Spinal cord (tissue), 10 donors: ENCODE results near the gene GRID2. TPM values are rescaled to one million over a fixed set of nuclear protein-coding genes. Genes with fewer than 3 reads are reported as not detected.

ENCODE experiments used
- DNase-seq, 6 donors: peaks; one replicate each; pipeline versions ENCODE4 v3.0.0 to v3.0.0-alpha.2; 2013 to 2015; ENCODE audit warnings: low spot score in 6 of 6, low read depth in 4 of 6
- H3K27ac ChIP-seq: one replicate; pipeline ENCODE4 v1.5.1; 2013; ENCODE audit warnings: low read depth, low read length, control low read depth
- H3K27me3 ChIP-seq: one replicate; pipeline ENCODE4 v1.6.1; 2013; ENCODE audit warnings: low read length; ENCODE audit not compliant: control insufficient read depth, insufficient read depth
- H3K36me3 ChIP-seq: one replicate; pipeline ENCODE4 v1.6.1; 2013; ENCODE audit warnings: low read length; ENCODE audit not compliant: control insufficient read depth, insufficient read depth
- H3K4me1 ChIP-seq: one replicate; pipeline ENCODE4 v1.6.1; 2013; ENCODE audit warnings: low read length; ENCODE audit not compliant: control insufficient read depth, insufficient read depth
- H3K4me3 ChIP-seq: one replicate; pipeline ENCODE4 v1.5.1; 2013; ENCODE audit warnings: low read depth, low read length, control low read depth
- H3K9me3 ChIP-seq: one replicate; pipeline ENCODE4 v1.6.1; 2013; ENCODE audit warnings: low read length; ENCODE audit not compliant: control insufficient read depth, insufficient read depth
- WGBS: methylation state at CpG from one replicate; pipeline ENCODE4 v1.1.5; 2013; ENCODE audit warnings: missing lambda C conversion rate; ENCODE audit not compliant: insufficient coverage; 5-methylcytosine and 5-hydroxymethylcytosine counted together
- polyA plus RNA-seq, 2 donors: library from polyadenylated mRNA; unstranded; fragments of 120-200 nt; gene quantifications; one replicate each; pipeline ENCODE4 v1.2.1, GENCODE V29; 2013; ENCODE audit not compliant: insufficient read length in 2 of 2
- total RNA-seq, 2 donors: library from RNA; depleted of rRNA in 1 of 2; stranded (reverse); fragments of 120-200 nt in 1 of 2; fragments of >200 nt in 1 of 2; gene quantifications; one replicate each; pipeline versions ENCODE4 v1.2.3 to v1.2.4, GENCODE V29; 2013 to 2014
- donor health status: healthy.

GRID2 gene
- total and polyA plus RNA-seq, 4 donors, result 17.8 to 40.8 (median 23.4) TPM

GRCh38 chr4:92524131-92524530 is 220.4 kb downstream of the GRID2 start:
- H3K27ac ChIP-seq, result no peak overlapping the region
- H3K4me3 ChIP-seq, result no peak overlapping the region
- H3K9me3 ChIP-seq, result no peaks in the 10 kb centered on the region
- no peaks in the 10 kb centered on the region for H3K27me3 ChIP-seq
- DNase-seq, result no peak
- H3K4me1 ChIP-seq, result no peaks in the 10 kb centered on the region
- no peaks in the 10 kb centered on the region for H3K36me3 ChIP-seq

- WGBS, result 13% methylated on average over 1 of the region's 4 CpGs
- Histone ChIP-seq H3K36me3 (no peaks in the 10 kb centered on the region), H3K27ac (no peak overlapping the region), H3K4me3 (no peak overlapping the region), H3K27me3 (no peaks in the 10 kb centered on the region), H3K9me3 (peaks cover 2% of the 10 kb centered on the region), H3K4me1 (no peaks in the 10 kb centered on the region)
- peak in 1 of 6 donors; percentile 37 for DNase-seq
Observed at GRCh38 chr4:92528541-92528940, 224.8 kb downstream of the GRID2 start.

- DNase-seq, result no peak
- H3K9me3 ChIP-seq, result peaks cover 2% of the 10 kb centered on the region
- H3K4me3 ChIP-seq, result no peak overlapping the region
- 80% methylated on average over 1 of the region's 2 CpGs for WGBS
- no peak overlapping the region for H3K27ac ChIP-seq
- H3K36me3 ChIP-seq, result no peaks in the 10 kb centered on the region
- no peaks in the 10 kb centered on the region for H3K4me1 ChIP-seq
- H3K27me3 ChIP-seq, result no peaks in the 10 kb centered on the region
Observed at GRCh38 chr4:92529510-92529909, 225.7 kb downstream of the GRID2 start.

GRCh38 chr4:92535599-92535998 is 231.8 kb downstream of the GRID2 start:
- no peak for DNase-seq
- Histone ChIP-seq H3K36me3 (no peaks in the 10 kb centered on the region), H3K9me3 (peaks cover 7% of the 10 kb centered on the region), H3K4me1 (no peaks in the 10 kb centered on the region), H3K27me3 (no peaks in the 10 kb centered on the region), H3K27ac (no peak overlapping the region), H3K4me3 (no peak overlapping the region)
- 97% methylated on average over 10 of the region's 12 CpGs for WGBS

- no peak for DNase-seq
- no peak overlapping the region for H3K27ac ChIP-seq
- H3K4me3 ChIP-seq, result no peak overlapping the region
- no peaks in the 10 kb centered on the region for H3K36me3 ChIP-seq
- no peaks in the 10 kb centered on the region for H3K9me3 ChIP-seq
- no CpG with 5 or more reads among the region's 1 CpG for WGBS
- no peaks in the 10 kb centered on the region for H3K27me3 ChIP-seq
- no peaks in the 10 kb centered on the region for H3K4me1 ChIP-seq
Observed at GRCh38 chr4:92551616-92552015, 247.8 kb downstream of the GRID2 start.

GRCh38 chr4:92566269-92566668 is 262.5 kb downstream of the GRID2 start:
- no peaks in the 10 kb centered on the region for H3K36me3 ChIP-seq
- peaks cover 12% of the 10 kb centered on the region for H3K9me3 ChIP-seq
- peak in 4 of 6 donors; percentile 7 to 59 (median 28) for DNase-seq
- H3K4me1 ChIP-seq, result no peaks in the 10 kb centered on the region
- no peaks in the 10 kb centered on the region for H3K27me3 ChIP-seq
- WGBS, result 45% methylated on average over 2 of the region's 3 CpGs
- no peak overlapping the region for H3K27ac ChIP-seq
- no peak overlapping the region for H3K4me3 ChIP-seq

- Histone ChIP-seq H3K36me3 (no peaks in the 10 kb centered on the region), H3K27ac (no peak overlapping the region), H3K9me3 (peaks cover 2% of the 10 kb centered on the region), H3K4me3 (no peak overlapping the region), H3K4me1 (no peaks in the 10 kb centered on the region), H3K27me3 (no peaks in the 10 kb centered on the region)
- DNase-seq, result no peak
- WGBS, result no CpG with 5 or more reads among the region's 1 CpG
Observed at GRCh38 chr4:92580816-92581215, 277.1 kb downstream of the GRID2 start.

GRCh38 chr4:92599044-92599443 is 295.3 kb downstream of the GRID2 start:
- no peaks in the 10 kb centered on the region for H3K4me1 ChIP-seq
- WGBS, result 100% methylated on average over 2 of the region's 2 CpGs

GRCh38 chr4:92600638-92601037 is 296.9 kb downstream of the GRID2 start:
- DNase-seq, result no peak
- Histone ChIP-seq H3K4me1 (no peaks in the 10 kb centered on the region), H3K4me3 (no peak overlapping the region), H3K36me3 (no peaks in the 10 kb centered on the region), H3K27ac (no peak overlapping the region), H3K27me3 (no peaks in the 10 kb centered on the region), H3K9me3 (no peaks in the 10 kb centered on the region)
- 97% methylated on average over 5 of the region's 6 CpGs for WGBS

More at GRCh38 chr4:92599044-92599443, 295.3 kb downstream of the GRID2 start:
- Histone ChIP-seq H3K4me3 (no peak overlapping the region), H3K9me3 (no peaks in the 10 kb centered on the region), H3K36me3 (no peaks in the 10 kb centered on the region), H3K27ac (no peak overlapping the region), H3K27me3 (no peaks in the 10 kb centered on the region)
- no peak for DNase-seq

GRCh38 chr4:92606227-92606626 is 302.5 kb downstream of the GRID2 start:
- Histone ChIP-seq H3K4me3 (no peak overlapping the region), H3K9me3 (no peaks in the 10 kb centered on the region), H3K27me3 (no peaks in the 10 kb centered on the region), H3K27ac (no peak overlapping the region), H3K36me3 (no peaks in the 10 kb centered on the region), H3K4me1 (no peaks in the 10 kb centered on the region)
- 86% methylated on average over 1 of the region's 2 CpGs for WGBS
- DNase-seq, result no peak
